Tibial nerve (tissue), 4 donors: ENCODE data around the gene SLC35A4. TPM values are rescaled to one million over a fixed set of nuclear protein-coding genes. Genes with fewer than 3 reads are reported as not detected.
A peak's percentile ranks its signal among the peaks of the same experiment; 100 is the strongest.

Experiments used
- DNase-seq, 2 donors: peaks; one replicate each; pipeline ENCODE4 v3.0.0-alpha.2; 2019; ENCODE audit warnings: low spot score in 2 of 2
- H3K27ac ChIP-seq, 4 donors: fragments of 200-600 bp; sonication (generic) in 3 of 4; one replicate each; pipeline ENCODE4 v1.5.1; 2017 to 2019; ENCODE audit warnings: mild to moderate bottlenecking in 1 of 4
- H3K27me3 ChIP-seq, 2 donors: fragments of 200-600 bp; sonication (generic) in 1 of 2; one replicate each; pipeline versions ENCODE4 v1.5.1 to v1.6.0; 2017 to 2019
- H3K36me3 ChIP-seq, 3 donors: fragments of 200-600 bp; sonication (generic); one replicate each; pipeline ENCODE4 v1.5.1; 2018 to 2019
- H3K4me1 ChIP-seq, 4 donors: fragments of 200-600 bp; sonication (generic) in 3 of 4; one replicate each; pipeline ENCODE4 v1.5.1; 2017 to 2019
- H3K4me3 ChIP-seq, 4 donors: fragments of 200-600 bp; sonication (generic) in 3 of 4; one replicate each; pipeline ENCODE4 v1.5.1; 2017 to 2019; ENCODE audit warnings: mild to moderate bottlenecking in 1 of 4, moderate library complexity in 1 of 4
- H3K9me3 ChIP-seq, 4 donors: fragments of 200-600 bp; sonication (generic) in 3 of 4; one replicate each; pipeline ENCODE4 v1.5.1; 2017 to 2019
- EP300 ChIP-seq, 2 donors: sonication (generic); formaldehyde crosslinking; IDR thresholded peaks; one replicate each; pipeline ENCODE4 v1.6.1; 2017; ENCODE audit warnings: antibody characterized with exemption in 2 of 2, mild to moderate bottlenecking in 1 of 2
- POLR2A ChIP-seq, 2 donors: fragments of 450-650 bp; IDR thresholded peaks; one replicate each; pipeline ENCODE4 v1.6.1; 2017; ENCODE audit warnings: antibody characterized with exemption in 2 of 2, mild to moderate bottlenecking in 2 of 2, moderate library complexity in 2 of 2
- WGBS, 2 donors: methylation state at CpG; one replicate each; pipeline ENCODE4 v1.1.5; 2018; 5-methylcytosine and 5-hydroxymethylcytosine counted together
- small RNA-seq: library from RNA; depleted of rRNA; stranded (forward); fragments of <200 nt; gene quantifications from one replicate; pipeline ENCODE3, GENCODE V24; 2016
- total RNA-seq, 4 donors: library from RNA; depleted of rRNA; stranded (reverse); fragments of >200 nt; gene quantifications; one replicate each; pipeline ENCODE4 v1.1.0, GENCODE V29; 2016
- TF ChIP-seq, protein P1 (sequence below), 5 experiments: fragments of 200-600 bp in 3 of 5; fragments of 450-650 bp in 2 of 5; sonication (generic) in 3 of 5; IDR thresholded peaks; one replicate each; pipeline ENCODE4 v1.5.1; 2016 to 2019; ENCODE audit warnings: antibody characterized with exemption in 5 of 5, mild to moderate bottlenecking in 3 of 5, moderate library complexity in 2 of 5

The SLC35A4 gene
- total RNA-seq, 4 donors from 2014 or later, result 22.9 to 36.9 (median 26.8) TPM

DNA sequence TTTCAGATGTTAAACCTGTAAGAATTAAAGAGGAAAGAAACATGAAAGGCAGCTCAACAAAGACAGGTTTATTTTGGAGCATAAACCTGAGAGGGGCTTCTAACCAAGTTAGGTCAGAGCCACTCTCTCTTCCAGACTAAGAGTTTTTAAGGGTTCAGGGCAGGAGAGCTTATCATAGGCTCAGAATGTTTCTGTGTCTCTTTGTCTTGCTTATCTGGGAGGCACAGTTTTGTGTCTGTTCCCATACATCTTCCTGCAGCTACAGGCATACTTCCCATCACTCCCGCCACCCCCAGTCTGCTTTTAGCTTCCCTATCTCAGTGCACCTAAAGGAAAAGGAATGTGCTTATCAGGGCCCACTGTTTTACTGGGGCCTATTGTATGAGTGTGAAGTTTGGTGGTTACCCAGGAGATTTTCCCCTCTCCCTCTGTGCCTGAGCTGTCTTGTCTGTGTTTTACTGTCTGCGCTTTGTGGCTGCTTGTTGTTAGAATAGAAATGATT is 46.4 kb downstream of the SLC35A4 start:
- H3K27me3 ChIP-seq, result no peaks in the 10 kb centered on the region
- H3K4me3 ChIP-seq, result no peak overlapping the region
- peak overlapping the region in 2 of 4 donors; percentile 60 to 71 for H3K27ac ChIP-seq
- no peak for TF ChIP-seq EP300 (IDR thresholded peaks at IDR 0.05)
- TF ChIP-seq, protein P1, sequence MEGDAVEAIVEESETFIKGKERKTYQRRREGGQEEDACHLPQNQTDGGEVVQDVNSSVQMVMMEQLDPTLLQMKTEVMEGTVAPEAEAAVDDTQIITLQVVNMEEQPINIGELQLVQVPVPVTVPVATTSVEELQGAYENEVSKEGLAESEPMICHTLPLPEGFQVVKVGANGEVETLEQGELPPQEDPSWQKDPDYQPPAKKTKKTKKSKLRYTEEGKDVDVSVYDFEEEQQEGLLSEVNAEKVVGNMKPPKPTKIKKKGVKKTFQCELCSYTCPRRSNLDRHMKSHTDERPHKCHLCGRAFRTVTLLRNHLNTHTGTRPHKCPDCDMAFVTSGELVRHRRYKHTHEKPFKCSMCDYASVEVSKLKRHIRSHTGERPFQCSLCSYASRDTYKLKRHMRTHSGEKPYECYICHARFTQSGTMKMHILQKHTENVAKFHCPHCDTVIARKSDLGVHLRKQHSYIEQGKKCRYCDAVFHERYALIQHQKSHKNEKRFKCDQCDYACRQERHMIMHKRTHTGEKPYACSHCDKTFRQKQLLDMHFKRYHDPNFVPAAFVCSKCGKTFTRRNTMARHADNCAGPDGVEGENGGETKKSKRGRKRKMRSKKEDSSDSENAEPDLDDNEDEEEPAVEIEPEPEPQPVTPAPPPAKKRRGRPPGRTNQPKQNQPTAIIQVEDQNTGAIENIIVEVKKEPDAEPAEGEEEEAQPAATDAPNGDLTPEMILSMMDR (IDR thresholded peaks at IDR 0.05), result no peak
- TF ChIP-seq POLR2A (IDR thresholded peaks at IDR 0.05), result no peak
- no peaks in the 10 kb centered on the region for H3K9me3 ChIP-seq
- 82 to 84% methylated on average over 2 of the region's 2 CpGs for WGBS, 2 donors
- H3K36me3 ChIP-seq, result no peaks in the 10 kb centered on the region
- no peak for DNase-seq
- H3K4me1 ChIP-seq, result peaks cover 0 to 23% (median 7%) of the 10 kb centered on the region in 4 donors

Small RNA genes within 50 kb of the gene (small RNA-seq; reads per million reads assigned to genes)
- gene RF00279 (not detected), gene RF00443 (not detected)

Other genes starting within 250 kb of the SLC35A4 start
- gene HBEGF, start 218.2 kb upstream of the SLC35A4 start, total RNA-seq, result 10 to 100 TPM; 27.1 to 30.9 (median 27.8) TPM
- not detected for gene SLC4A9, start 204.6 kb upstream of the SLC35A4 start, total RNA-seq
- 100 to 1,000 TPM; 119 to 212 (median 162) TPM for gene ANKHD1, start 163.0 kb upstream of the SLC35A4 start, total RNA-seq
- gene EIF4EBP3, start 17.2 kb upstream of the SLC35A4 start, total RNA-seq, result 10 to 100 TPM; 12.3 to 29.4 (median 14.9) TPM
- 10 to 100 TPM; 16.6 to 23.7 (median 19.2) TPM for gene SRA1, start 7.4 kb upstream of the SLC35A4 start, total RNA-seq
- 10 to 100 TPM; 43.7 to 70.8 (median 48.4) TPM for gene APBB3, start 230 bp upstream of the SLC35A4 start, total RNA-seq
- gene CD14, start 68.3 kb downstream of the SLC35A4 start, total RNA-seq, result 10 to 100 TPM; 54.6 to 81.0 (median 77.0) TPM
- gene TMCO6, start 74.6 kb downstream of the SLC35A4 start, total RNA-seq, result 100 to 1,000 TPM in 1 of 4 donors, 10 to 100 TPM in 3; 72.8 to 129 (median 93.0) TPM
- gene NDUFA2, start 82.8 kb downstream of the SLC35A4 start, total RNA-seq, result 10 to 100 TPM; 52.2 to 80.6 (median 64.3) TPM
- gene IK, start 83.0 kb downstream of the SLC35A4 start, total RNA-seq, result 100 to 1,000 TPM in 2 of 4 donors, 10 to 100 TPM in 2; 91.6 to 142 (median 108) TPM
- 10 to 100 TPM; 15.1 to 33.0 (median 21.1) TPM for gene WDR55, start 100.1 kb downstream of the SLC35A4 start, total RNA-seq
- 1 to 10 TPM; 1.3 to 6.1 (median 2.0) TPM for gene DND1, start 108.7 kb downstream of the SLC35A4 start, total RNA-seq
- gene HARS1, start 126.5 kb downstream of the SLC35A4 start, total RNA-seq, result 10 to 100 TPM; 45.4 to 63.9 (median 48.6) TPM
- gene HARS2, start 126.6 kb downstream of the SLC35A4 start, total RNA-seq, result 10 to 100 TPM; 33.9 to 41.2 (median 35.1) TPM
- gene ZMAT2, start 135.6 kb downstream of the SLC35A4 start, total RNA-seq, result 10 to 100 TPM; 25.5 to 43.1 (median 33.6) TPM
- gene PCDHA1, start 221.3 kb downstream of the SLC35A4 start, total RNA-seq, result not detected
- under 1 TPM in 1 of 4 donors, not detected in 3; 0.21 TPM for gene PCDHA2, start 230.0 kb downstream of the SLC35A4 start, total RNA-seq
- 1 to 10 TPM in 1 of 4 donors, under 1 TPM in 3; 0.84 to 3.5 (median 0.94) TPM for gene PCDHA3, start 236.2 kb downstream of the SLC35A4 start, total RNA-seq
- 1 to 10 TPM; 1.6 to 5.7 (median 2.0) TPM for gene PCDHA4, start 242.2 kb downstream of the SLC35A4 start, total RNA-seq